Measurements from ENCODE around the gene FAM3A. TPM values are rescaled to one million over a fixed set of nuclear protein-coding genes. Genes with fewer than 3 reads are reported as not detected.

The FAM3A gene
- total RNA-seq, 4 donors from 2014 or later, result 30.5 to 50.8 (median 40.9) TPM

DNA sequence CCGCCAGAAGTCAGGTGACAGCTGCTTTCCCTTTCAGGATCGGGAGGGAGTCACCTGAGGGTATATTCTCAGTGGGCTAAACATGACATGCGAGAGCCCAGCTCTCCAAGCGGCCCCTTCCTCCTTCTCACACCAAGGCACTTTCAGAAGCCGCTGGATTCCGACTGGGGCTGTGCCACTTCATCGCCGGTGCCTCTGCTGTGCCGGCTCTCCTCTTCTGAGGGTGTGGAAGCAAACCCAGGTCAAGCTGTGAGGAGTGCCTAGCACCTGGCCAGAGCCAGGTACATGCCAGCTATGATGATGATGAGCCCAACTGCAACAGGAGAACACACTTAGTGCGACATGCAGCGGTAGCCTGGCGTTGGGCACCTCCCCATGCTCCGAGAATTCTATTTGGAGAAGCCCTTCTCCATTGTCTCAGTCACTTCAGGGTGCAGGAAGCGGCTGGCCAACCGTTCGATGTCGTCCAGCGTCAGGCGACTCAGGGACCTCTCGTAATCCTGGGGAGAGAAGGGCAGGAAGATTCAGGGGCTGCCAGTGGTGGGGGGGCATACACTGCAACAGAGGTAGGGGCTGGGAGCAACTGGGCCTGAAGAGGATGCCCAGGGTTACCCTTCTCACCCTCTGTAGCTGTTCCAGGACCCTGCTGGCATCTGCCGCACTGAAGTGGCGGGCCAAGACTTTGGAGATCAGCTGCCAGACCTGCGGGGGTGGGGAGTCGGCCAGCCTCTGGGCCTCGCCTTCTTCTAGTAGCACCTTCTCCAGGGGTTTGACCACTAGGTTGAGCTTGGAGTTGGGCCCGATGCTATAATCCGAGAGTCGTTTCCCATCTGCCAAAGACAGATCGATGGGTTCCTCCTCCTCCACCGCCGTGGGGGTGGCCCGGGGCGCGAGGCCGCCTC is 30.6 kb downstream of the FAM3A start:
- Histone ChIP-seq H3K27me3 (no peaks in the 10 kb centered on the region), H3K9me3 (no peaks in the 10 kb centered on the region), H3K4me3 (peak overlapping the region; percentile 59 to 85 (median 72)), H3K27ac (peak overlapping the region; percentile 84 to 92 (median 92)), H3K4me1 (peaks cover 11 to 54% (median 14%) of the 10 kb centered on the region in 3 donors), H3K36me3 (peaks cover 0 to 27% (median 0%) of the 10 kb centered on the region in 3 donors)
- intact Hi-C loops (cut with DNase I), result no loop called here
- TF ChIP-seq, protein P1, sequence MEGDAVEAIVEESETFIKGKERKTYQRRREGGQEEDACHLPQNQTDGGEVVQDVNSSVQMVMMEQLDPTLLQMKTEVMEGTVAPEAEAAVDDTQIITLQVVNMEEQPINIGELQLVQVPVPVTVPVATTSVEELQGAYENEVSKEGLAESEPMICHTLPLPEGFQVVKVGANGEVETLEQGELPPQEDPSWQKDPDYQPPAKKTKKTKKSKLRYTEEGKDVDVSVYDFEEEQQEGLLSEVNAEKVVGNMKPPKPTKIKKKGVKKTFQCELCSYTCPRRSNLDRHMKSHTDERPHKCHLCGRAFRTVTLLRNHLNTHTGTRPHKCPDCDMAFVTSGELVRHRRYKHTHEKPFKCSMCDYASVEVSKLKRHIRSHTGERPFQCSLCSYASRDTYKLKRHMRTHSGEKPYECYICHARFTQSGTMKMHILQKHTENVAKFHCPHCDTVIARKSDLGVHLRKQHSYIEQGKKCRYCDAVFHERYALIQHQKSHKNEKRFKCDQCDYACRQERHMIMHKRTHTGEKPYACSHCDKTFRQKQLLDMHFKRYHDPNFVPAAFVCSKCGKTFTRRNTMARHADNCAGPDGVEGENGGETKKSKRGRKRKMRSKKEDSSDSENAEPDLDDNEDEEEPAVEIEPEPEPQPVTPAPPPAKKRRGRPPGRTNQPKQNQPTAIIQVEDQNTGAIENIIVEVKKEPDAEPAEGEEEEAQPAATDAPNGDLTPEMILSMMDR (IDR thresholded peaks at IDR 0.05), result no peak
- no peak for TF ChIP-seq POLR2A (IDR thresholded peaks at IDR 0.05)
- no peak for DNase-seq
- WGBS, 2 donors, result 78% methylated on average over 15 of the region's 35 CpGs; no CpG with 5 or more reads in 1 of the 2 donors

DNA sequence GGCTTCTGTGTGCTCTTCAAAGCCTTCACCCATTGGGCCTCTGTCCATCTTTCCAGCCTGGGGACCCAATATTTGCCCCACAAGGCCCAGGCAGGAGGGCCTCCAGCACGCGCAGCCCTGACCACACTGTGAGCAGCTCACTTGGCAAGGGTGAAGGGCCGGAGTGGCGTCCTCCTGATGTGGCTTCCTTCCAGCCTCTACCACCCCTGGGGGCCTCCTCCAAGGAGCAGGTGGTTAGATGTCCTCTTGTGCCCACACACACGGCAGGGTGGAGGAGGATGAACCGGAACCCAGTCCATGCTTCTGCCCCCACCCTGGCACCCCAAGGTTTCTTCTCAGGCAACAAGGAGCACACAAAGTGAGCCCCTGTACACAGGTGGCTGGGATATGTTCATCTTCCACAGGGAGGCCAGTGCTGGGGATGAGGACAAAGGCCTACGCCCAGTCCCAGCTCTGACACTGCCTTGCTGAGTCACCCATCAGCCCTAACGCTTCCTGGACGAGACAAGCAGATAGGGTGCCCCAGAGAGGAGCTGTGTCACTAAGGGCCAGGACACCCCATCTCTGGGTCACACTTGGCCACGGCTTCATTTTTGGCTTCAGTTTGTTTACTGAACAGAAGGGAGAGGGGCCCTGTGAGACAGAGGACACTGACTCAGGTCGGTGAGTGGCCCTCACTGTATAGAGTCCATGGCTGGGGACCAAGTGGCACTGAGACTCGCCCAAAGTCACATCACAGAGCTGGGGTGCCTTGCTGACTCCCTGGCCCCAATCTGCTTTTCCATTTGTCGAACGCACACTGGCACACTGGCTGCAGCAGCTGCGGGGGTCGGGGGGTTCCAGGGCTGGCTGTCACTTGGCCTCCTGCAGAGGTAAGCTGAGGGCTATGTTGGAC is 31.5 kb downstream of the FAM3A start:
- Histone ChIP-seq H3K27ac (peak overlapping the region; percentile 84 to 92 (median 92)), H3K36me3 (peaks cover 0 to 27% (median 0%) of the 10 kb centered on the region in 3 donors), H3K9me3 (no peaks in the 10 kb centered on the region), H3K4me1 (peaks cover 11 to 54% (median 13%) of the 10 kb centered on the region in 3 donors), H3K27me3 (no peaks in the 10 kb centered on the region), H3K4me3 (no peak overlapping the region)
- intact Hi-C loops (cut with DNase I), result no loop called here
- 67 to 77% methylated on average over 3 to 5 of the region's 16 CpGs for WGBS, 2 donors
- TF ChIP-seq, protein P1 (IDR thresholded peaks at IDR 0.05), result no peak
- TF ChIP-seq POLR2A (IDR thresholded peaks at IDR 0.05), result peak in 1 of 4 donors; percentile 5
- no peak for DNase-seq

DNA sequence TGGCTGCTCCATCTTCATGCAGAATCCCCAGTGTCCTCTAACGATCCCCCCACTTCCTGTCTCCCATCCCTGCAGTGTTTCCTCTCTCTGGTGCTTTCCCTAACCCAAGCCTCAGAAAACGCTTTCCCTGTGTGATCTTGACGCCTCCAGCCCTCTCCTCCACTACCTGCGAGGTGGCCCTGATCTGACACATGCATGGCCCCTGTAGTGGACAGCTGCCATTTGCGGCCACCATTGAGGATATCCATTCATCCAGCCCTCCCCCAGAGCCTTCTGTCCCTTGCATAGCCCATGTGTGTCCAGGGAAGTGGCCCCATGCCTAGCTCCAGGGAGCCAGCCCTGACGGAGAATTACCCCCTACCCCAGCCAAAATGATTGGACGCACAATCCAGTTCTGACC is 32.7 kb downstream of the FAM3A start:
- Histone ChIP-seq H3K27me3 (no peaks in the 10 kb centered on the region), H3K9me3 (no peaks in the 10 kb centered on the region), H3K4me3 (no peak overlapping the region), H3K27ac (no peak overlapping the region), H3K36me3 (peaks cover 0 to 21% (median 0%) of the 10 kb centered on the region in 3 donors), H3K4me1 (peaks cover 4 to 51% (median 11%) of the 10 kb centered on the region in 3 donors)
- TF ChIP-seq POLR2A (IDR thresholded peaks at IDR 0.05), result no peak
- TF ChIP-seq, protein P1 (IDR thresholded peaks at IDR 0.05), result no peak
- WGBS, 2 donors, result 72 to 78% methylated on average over 4 to 5 of the region's 7 CpGs
- intact Hi-C loops (cut with DNase I), result no loop called here
- DNase-seq, result no peak

DNA sequence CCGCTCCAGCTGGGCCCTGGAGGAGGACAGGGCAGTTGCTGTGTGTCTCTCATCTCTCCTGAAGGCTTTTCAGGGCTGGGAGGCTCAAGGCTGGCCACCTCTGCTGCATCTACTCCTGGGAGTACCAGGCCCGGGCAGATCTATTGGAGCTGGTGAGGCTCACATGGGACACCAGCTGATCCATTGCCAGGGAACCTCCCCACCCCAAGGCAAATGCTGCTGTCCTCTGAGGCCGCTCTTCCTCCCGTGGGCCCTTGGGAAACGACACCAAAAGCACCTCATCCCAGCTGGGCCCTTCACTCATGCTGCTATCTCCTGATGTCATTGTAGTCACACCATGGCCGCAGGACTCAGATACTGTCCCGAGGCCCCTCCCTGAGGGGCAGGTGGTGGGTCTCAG is 33.2 kb downstream of the FAM3A start:
- no peak for DNase-seq
- Histone ChIP-seq H3K36me3 (peaks cover 0 to 15% (median 0%) of the 10 kb centered on the region in 3 donors), H3K4me3 (no peak overlapping the region), H3K4me1 (peaks cover 4 to 51% (median 11%) of the 10 kb centered on the region in 3 donors), H3K27ac (no peak overlapping the region), H3K9me3 (no peaks in the 10 kb centered on the region), H3K27me3 (no peaks in the 10 kb centered on the region)
- WGBS, 2 donors, result 75 to 100% methylated on average over 1 to 3 of the region's 7 CpGs
- TF ChIP-seq, protein P1 (IDR thresholded peaks at IDR 0.05), result no peak
- no peak for TF ChIP-seq POLR2A (IDR thresholded peaks at IDR 0.05)
- intact Hi-C loops (cut with DNase I), result no loop called here

All from esophagus squamous epithelium (tissue), 5 donors.